Esophagus squamous epithelium (tissue), 4 donors: ENCODE results near the gene FMO3.

ENCODE experiments used
- POLR2A ChIP-seq, 4 donors: fragments of 450-650 bp; IDR thresholded peaks; one replicate each; pipeline ENCODE4 v1.6.1; 2017; ENCODE audit warnings: antibody characterized with exemption in 4 of 4, mild to moderate bottlenecking in 4 of 4, moderate library complexity in 3 of 4
- TF ChIP-seq, protein P1 (sequence below), 6 experiments: fragments of 450-650 bp in 4 of 6; fragments of 200-600 bp in 2 of 6; sonication (generic) in 2 of 6; IDR thresholded peaks; one replicate each; pipeline ENCODE4 v1.5.1; 2016 to 2019; ENCODE audit warnings: antibody characterized with exemption in 6 of 6, mild to moderate bottlenecking in 4 of 6, moderate library complexity in 4 of 6

DNA sequence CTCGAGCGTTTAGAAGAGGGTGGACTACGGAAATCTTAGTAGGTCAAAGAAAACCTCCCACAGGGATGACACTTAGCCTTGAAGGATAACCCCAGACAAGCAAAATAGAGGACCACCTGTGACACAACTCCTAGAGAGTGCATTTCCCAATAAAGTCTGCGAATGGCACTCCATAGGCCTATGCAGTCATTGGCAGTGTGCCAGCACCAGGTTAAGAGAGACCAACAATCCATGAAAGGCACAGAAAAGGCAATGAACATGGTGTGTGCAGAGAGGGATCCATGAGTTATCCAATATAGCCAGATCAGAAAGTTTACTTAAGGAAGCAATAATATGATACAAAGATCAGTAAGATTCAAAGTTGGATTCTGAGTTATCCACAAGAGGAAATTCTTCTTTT is 49.2 kb downstream of the FMO3 start:
- TF ChIP-seq, protein P1, sequence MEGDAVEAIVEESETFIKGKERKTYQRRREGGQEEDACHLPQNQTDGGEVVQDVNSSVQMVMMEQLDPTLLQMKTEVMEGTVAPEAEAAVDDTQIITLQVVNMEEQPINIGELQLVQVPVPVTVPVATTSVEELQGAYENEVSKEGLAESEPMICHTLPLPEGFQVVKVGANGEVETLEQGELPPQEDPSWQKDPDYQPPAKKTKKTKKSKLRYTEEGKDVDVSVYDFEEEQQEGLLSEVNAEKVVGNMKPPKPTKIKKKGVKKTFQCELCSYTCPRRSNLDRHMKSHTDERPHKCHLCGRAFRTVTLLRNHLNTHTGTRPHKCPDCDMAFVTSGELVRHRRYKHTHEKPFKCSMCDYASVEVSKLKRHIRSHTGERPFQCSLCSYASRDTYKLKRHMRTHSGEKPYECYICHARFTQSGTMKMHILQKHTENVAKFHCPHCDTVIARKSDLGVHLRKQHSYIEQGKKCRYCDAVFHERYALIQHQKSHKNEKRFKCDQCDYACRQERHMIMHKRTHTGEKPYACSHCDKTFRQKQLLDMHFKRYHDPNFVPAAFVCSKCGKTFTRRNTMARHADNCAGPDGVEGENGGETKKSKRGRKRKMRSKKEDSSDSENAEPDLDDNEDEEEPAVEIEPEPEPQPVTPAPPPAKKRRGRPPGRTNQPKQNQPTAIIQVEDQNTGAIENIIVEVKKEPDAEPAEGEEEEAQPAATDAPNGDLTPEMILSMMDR (IDR thresholded peaks at IDR 0.05): no peak
- no peak for TF ChIP-seq POLR2A (IDR thresholded peaks at IDR 0.05)
